ENCODE measurements around the gene PIK3AP1. TPM values are rescaled to one million over a fixed set of nuclear protein-coding genes. Genes with fewer than 3 reads are reported as not detected.

PIK3AP1 gene
- total RNA-seq, 1 experiment from 2014 or later: 1.7 TPM

DNA sequence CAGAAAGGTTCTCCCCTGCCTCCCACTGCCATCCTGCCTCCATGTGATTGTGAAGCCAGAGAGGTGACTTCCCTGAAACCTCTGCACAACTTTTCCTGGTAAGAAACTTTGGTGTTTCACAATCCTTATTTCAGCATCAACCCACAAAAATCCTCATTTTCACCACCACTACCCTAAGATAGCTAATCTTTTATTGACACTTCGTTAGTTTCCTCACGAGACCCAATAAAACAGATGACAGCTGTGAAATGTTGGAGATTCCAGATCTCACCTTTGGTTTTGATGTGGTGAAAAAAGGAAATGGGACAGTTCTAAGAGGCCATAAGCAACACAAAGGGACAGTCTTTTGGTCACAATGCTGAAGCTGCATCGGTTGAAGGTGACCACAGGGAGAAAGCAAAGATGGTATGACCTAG is 73.6 kb downstream of the PIK3AP1 start:
- H3K4me1 ChIP-seq (replicated peaks; ENCODE audit: insufficient read depth): peaks cover 25% of the 10 kb centered on the region
- peak overlapping the region; percentile 72 for H3K27ac ChIP-seq
- peaks cover 14% of the 10 kb centered on the region; the same call in 1 of the 2 replicates for H3F3A ChIP-seq (ENCODE audit: insufficient read depth, low read depth)
- H3K4me2 ChIP-seq: peak overlapping the region; percentile 67
- peak overlapping the region; percentile 36; the same call in 1 of the 2 replicates for H3K4me3 ChIP-seq
- H4K20me1 ChIP-seq (ENCODE audit: insufficient read depth): no peaks in the 10 kb centered on the region
- DNase-seq: peak in 1 of 2 experiments; percentile 80
- no TSS peak for BruUV-seq (replicated peaks)
- intact Hi-C loops (cut with micrococcal nuclease; ENCODE audit: unreplicated experiment): no loop called here
- H2AFZ ChIP-seq: no peak overlapping the region; the same call in 1 of the 2 replicates
- TF ChIP-seq, protein P1, sequence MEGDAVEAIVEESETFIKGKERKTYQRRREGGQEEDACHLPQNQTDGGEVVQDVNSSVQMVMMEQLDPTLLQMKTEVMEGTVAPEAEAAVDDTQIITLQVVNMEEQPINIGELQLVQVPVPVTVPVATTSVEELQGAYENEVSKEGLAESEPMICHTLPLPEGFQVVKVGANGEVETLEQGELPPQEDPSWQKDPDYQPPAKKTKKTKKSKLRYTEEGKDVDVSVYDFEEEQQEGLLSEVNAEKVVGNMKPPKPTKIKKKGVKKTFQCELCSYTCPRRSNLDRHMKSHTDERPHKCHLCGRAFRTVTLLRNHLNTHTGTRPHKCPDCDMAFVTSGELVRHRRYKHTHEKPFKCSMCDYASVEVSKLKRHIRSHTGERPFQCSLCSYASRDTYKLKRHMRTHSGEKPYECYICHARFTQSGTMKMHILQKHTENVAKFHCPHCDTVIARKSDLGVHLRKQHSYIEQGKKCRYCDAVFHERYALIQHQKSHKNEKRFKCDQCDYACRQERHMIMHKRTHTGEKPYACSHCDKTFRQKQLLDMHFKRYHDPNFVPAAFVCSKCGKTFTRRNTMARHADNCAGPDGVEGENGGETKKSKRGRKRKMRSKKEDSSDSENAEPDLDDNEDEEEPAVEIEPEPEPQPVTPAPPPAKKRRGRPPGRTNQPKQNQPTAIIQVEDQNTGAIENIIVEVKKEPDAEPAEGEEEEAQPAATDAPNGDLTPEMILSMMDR (conservative IDR thresholded peaks at IDR 0.05): no peak
- no peak for TF ChIP-seq EZH2 (IDR thresholded peaks at IDR 0.05; ENCODE audit: low read depth)
- H3K27me3 ChIP-seq (ENCODE audit: insufficient read depth, low read depth): no peaks in the 10 kb centered on the region
- no peaks in the 10 kb centered on the region for H3K79me2 ChIP-seq (ENCODE audit: low read depth)
- POLR2A ChIA-PET (ENCODE audit: unreplicated experiment): interaction anchor here (0.6 kb wide), 1 partner anchor 74 kb away, joined by 3 read pairs; the partner anchor contains the start of gene PIK3AP1
- no peaks in the 10 kb centered on the region for H3K9me2 ChIP-seq (ENCODE audit: insufficient read depth)
- CTCF ChIA-PET: no interaction called here
- H3K36me3 ChIP-seq (ENCODE audit: low read depth): no peaks in the 10 kb centered on the region
- H3K9me3 ChIP-seq (ENCODE audit: insufficient read depth, low read depth): no peaks in the 10 kb centered on the region

DNA sequence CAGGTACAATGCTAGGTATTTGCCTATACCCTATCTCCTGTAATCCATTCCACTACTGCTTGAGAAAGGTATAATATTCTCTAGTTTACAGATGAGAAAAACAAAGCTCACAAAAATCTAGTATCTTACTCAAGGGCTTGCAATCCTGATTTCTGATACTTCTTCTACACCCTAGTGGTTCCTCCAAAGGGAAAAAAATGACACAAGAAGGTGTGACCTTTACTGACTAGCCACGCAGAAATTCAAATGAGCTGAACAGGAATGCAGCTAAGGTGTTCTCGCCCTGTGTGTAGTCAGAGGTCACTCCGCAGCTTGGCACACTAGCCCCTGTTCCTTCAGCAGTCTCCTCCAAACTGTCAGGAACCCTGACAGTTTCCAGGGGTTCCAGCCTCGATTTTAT is 74.0 kb downstream of the PIK3AP1 start:
- ChIA-PET CTCF (no interaction called here), POLR2A (ENCODE audit: unreplicated experiment) (interaction anchor here (0.6 kb wide), 1 partner anchor 74 kb away, joined by 3 read pairs; the partner anchor contains the start of gene PIK3AP1)
- Histone ChIP-seq H3K79me2 (ENCODE audit: low read depth) (no peaks in the 10 kb centered on the region), H2AFZ (no peak overlapping the region; the same call in 1 of the 2 replicates), H3K9me3 (ENCODE audit: insufficient read depth, low read depth) (no peaks in the 10 kb centered on the region), H3K27me3 (ENCODE audit: insufficient read depth, low read depth) (no peaks in the 10 kb centered on the region), H3K36me3 (ENCODE audit: low read depth) (no peaks in the 10 kb centered on the region), H3K4me3 (peak overlapping the region; percentile 36; the same call in 1 of the 2 replicates), H4K20me1 (ENCODE audit: insufficient read depth) (no peaks in the 10 kb centered on the region), H3K4me1 (replicated peaks; ENCODE audit: insufficient read depth) (peaks cover 25% of the 10 kb centered on the region), H3K27ac (peak overlapping the region; percentile 72), H3F3A (ENCODE audit: insufficient read depth, low read depth) (peaks cover 14% of the 10 kb centered on the region; the same call in 1 of the 2 replicates), H3K9me2 (ENCODE audit: insufficient read depth) (no peaks in the 10 kb centered on the region), H3K4me2 (peak overlapping the region; percentile 67)
- DNase-seq: peak in 1 of 2 experiments; percentile 86
- TF ChIP-seq, protein P1 (conservative IDR thresholded peaks at IDR 0.05): no peak
- no peak for TF ChIP-seq EZH2 (IDR thresholded peaks at IDR 0.05; ENCODE audit: low read depth)
- intact Hi-C loops (cut with micrococcal nuclease; ENCODE audit: unreplicated experiment): no loop called here
- no TSS peak for BruUV-seq (replicated peaks)

DNA sequence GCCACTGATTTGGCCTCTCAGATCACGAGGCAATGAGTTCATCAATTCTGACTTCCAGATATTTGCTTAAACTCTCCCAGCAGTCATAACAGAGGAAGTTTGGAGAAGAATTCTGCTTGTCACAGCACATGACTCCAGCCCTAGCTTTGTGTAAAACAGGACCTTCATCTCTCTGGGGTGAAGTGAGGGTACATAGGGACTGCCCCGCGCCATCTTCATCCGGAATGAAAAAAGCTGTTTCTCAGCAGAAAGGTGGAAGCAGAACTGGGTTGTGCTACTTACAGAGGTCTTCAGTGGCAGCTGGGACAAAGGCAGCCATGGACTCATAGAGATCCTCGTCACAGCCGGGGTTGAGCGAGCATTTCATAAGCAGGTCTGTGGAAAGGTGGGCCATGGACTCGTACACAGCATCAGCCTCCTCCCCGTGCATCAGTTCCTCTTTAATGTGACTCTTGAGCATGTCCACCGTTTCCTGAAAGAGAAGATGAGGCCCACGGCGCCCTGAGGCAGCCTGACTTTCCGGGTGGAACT is 75.1 kb downstream of the PIK3AP1 start:
- Histone ChIP-seq H3K4me1 (replicated peaks; ENCODE audit: insufficient read depth) (peaks cover 25% of the 10 kb centered on the region), H4K20me1 (ENCODE audit: insufficient read depth) (no peaks in the 10 kb centered on the region), H3F3A (ENCODE audit: insufficient read depth, low read depth) (peaks cover 14% of the 10 kb centered on the region; the same call in 1 of the 2 replicates), H3K79me2 (ENCODE audit: low read depth) (no peaks in the 10 kb centered on the region), H3K4me3 (no peak overlapping the region), H3K9me3 (ENCODE audit: insufficient read depth, low read depth) (no peaks in the 10 kb centered on the region), H3K27me3 (ENCODE audit: insufficient read depth, low read depth) (no peaks in the 10 kb centered on the region), H3K36me3 (ENCODE audit: low read depth) (no peaks in the 10 kb centered on the region), H2AFZ (no peak overlapping the region), H3K9me2 (ENCODE audit: insufficient read depth) (no peaks in the 10 kb centered on the region), H3K27ac (peak overlapping the region; percentile 72; the same call in 1 of the 2 replicates), H3K4me2 (no peak overlapping the region)
- no peak for TF ChIP-seq EZH2 (IDR thresholded peaks at IDR 0.05; ENCODE audit: low read depth)
- TF ChIP-seq, protein P1 (conservative IDR thresholded peaks at IDR 0.05): no peak
- intact Hi-C loops (cut with micrococcal nuclease; ENCODE audit: unreplicated experiment): no loop called here
- no peak for DNase-seq
- no TSS peak for BruUV-seq (replicated peaks)
- ChIA-PET CTCF (no interaction called here), POLR2A (ENCODE audit: unreplicated experiment) (no interaction called here)
